Measurements from ENCODE around the gene LSS.

DNA sequence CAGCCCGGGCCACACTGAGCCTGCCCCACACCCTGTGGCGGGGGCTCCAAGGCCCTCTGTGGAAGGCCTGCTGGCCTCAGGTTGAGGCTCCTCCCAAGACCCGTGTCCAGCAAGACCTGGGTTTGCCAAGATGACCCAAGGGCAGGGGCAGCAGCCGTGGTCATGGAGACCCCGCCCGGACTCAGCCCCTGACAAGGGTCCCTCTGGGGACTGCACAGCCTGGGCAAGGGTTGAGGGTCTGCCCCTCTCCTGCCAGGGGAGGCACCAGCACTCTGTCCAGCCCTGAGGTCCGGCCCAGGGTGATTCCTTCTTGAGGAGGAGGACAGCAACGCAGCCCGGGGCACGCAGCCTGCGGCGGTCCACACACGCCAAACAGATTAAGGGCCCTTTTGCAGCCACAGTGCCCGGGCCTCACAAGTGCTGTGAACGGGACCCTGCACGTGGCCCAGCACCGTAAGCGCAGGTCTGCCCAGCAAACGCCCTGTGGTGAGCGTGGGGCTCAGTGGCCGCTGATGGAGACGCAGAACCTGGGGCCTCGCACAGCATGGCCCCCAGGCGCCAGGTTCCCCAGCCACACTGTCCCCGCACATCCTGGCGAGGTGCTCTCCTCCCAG lies 47.7 kb downstream of the LSS start:
- TF ChIP-seq, protein P1, sequence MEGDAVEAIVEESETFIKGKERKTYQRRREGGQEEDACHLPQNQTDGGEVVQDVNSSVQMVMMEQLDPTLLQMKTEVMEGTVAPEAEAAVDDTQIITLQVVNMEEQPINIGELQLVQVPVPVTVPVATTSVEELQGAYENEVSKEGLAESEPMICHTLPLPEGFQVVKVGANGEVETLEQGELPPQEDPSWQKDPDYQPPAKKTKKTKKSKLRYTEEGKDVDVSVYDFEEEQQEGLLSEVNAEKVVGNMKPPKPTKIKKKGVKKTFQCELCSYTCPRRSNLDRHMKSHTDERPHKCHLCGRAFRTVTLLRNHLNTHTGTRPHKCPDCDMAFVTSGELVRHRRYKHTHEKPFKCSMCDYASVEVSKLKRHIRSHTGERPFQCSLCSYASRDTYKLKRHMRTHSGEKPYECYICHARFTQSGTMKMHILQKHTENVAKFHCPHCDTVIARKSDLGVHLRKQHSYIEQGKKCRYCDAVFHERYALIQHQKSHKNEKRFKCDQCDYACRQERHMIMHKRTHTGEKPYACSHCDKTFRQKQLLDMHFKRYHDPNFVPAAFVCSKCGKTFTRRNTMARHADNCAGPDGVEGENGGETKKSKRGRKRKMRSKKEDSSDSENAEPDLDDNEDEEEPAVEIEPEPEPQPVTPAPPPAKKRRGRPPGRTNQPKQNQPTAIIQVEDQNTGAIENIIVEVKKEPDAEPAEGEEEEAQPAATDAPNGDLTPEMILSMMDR (IDR thresholded peaks at IDR 0.05; ENCODE audit: insufficient read depth, low read depth, low read length), result no peak
- no peak for TF ChIP-seq EZH2 (IDR thresholded peaks at IDR 0.05; ENCODE audit: insufficient read depth, low read length)

All from astrocyte (in vitro differentiated cells and primary cell).